ENCODE results near the gene TEAD3. TPM values are rescaled to one million over a fixed set of nuclear protein-coding genes. Genes with fewer than 3 reads are reported as not detected.

Gene TEAD3
- polyA plus RNA-seq, 1 donor from 2014 or later, result 0.10 TPM

DNA sequence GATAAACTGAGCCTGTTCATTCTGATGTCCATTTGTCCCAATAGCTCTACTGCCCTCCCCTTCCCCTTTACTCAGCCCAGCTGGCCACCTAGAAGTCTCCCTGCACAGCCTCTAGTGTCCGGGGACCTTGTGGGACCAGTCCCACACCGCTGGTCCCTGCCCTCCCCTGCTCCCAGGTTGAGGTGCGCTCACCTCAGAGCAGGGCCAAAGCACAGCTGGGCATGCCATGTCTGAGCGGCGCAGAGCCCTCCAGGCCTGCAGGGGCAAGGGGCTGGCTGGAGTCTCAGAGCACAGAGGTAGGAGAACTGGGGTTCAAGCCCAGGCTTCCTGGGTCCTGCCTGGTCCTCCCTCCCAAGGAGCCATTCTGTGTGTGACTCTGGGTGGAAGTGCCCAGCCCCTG lies 69.4 kb downstream of the TEAD3 start:
- Histone ChIP-seq H3K79me2 (replicated peaks; ENCODE audit: insufficient read depth, low read length) (no peaks in the 10 kb centered on the region), H3K4me3 (ENCODE audit: low read length) (no peak overlapping the region), H3K9me3 (ENCODE audit: low read length) (no peaks in the 10 kb centered on the region), H3F3A (ENCODE audit: insufficient read depth, low read length, poor library complexity, severe bottlenecking) (no peaks in the 10 kb centered on the region), H3K36me3 (ENCODE audit: insufficient read depth, low read length) (no peaks in the 10 kb centered on the region), H3K9me2 (ENCODE audit: insufficient read depth, low read length) (no peaks in the 10 kb centered on the region), H3K4me2 (ENCODE audit: low read length) (no peak overlapping the region), H3K9ac (ENCODE audit: low read length) (no peak overlapping the region), H4K20me1 (ENCODE audit: insufficient read depth) (no peaks in the 10 kb centered on the region), H2AFZ (ENCODE audit: low read depth, low read length) (no peak overlapping the region), H3K27ac (ENCODE audit: low read length) (no peak overlapping the region), H3K27me3 (ENCODE audit: insufficient read depth, low read depth, low read length) (no peaks in the 10 kb centered on the region)
- TF ChIP-seq RAD21 (conservative IDR thresholded peaks at IDR 0.05), result no peak
- no peak for TF ChIP-seq POLR2AphosphoS5 (IDR thresholded peaks at IDR 0.05)
- TF ChIP-seq TAF1 (IDR thresholded peaks at IDR 0.05; ENCODE audit: low read depth), result no peak
- TF ChIP-seq, protein P1, sequence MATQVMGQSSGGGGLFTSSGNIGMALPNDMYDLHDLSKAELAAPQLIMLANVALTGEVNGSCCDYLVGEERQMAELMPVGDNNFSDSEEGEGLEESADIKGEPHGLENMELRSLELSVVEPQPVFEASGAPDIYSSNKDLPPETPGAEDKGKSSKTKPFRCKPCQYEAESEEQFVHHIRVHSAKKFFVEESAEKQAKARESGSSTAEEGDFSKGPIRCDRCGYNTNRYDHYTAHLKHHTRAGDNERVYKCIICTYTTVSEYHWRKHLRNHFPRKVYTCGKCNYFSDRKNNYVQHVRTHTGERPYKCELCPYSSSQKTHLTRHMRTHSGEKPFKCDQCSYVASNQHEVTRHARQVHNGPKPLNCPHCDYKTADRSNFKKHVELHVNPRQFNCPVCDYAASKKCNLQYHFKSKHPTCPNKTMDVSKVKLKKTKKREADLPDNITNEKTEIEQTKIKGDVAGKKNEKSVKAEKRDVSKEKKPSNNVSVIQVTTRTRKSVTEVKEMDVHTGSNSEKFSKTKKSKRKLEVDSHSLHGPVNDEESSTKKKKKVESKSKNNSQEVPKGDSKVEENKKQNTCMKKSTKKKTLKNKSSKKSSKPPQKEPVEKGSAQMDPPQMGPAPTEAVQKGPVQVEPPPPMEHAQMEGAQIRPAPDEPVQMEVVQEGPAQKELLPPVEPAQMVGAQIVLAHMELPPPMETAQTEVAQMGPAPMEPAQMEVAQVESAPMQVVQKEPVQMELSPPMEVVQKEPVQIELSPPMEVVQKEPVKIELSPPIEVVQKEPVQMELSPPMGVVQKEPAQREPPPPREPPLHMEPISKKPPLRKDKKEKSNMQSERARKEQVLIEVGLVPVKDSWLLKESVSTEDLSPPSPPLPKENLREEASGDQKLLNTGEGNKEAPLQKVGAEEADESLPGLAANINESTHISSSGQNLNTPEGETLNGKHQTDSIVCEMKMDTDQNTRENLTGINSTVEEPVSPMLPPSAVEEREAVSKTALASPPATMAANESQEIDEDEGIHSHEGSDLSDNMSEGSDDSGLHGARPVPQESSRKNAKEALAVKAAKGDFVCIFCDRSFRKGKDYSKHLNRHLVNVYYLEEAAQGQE (IDR thresholded peaks at IDR 0.05; ENCODE audit: borderline replicate concordance), result no peak
- TF ChIP-seq, protein P2, sequence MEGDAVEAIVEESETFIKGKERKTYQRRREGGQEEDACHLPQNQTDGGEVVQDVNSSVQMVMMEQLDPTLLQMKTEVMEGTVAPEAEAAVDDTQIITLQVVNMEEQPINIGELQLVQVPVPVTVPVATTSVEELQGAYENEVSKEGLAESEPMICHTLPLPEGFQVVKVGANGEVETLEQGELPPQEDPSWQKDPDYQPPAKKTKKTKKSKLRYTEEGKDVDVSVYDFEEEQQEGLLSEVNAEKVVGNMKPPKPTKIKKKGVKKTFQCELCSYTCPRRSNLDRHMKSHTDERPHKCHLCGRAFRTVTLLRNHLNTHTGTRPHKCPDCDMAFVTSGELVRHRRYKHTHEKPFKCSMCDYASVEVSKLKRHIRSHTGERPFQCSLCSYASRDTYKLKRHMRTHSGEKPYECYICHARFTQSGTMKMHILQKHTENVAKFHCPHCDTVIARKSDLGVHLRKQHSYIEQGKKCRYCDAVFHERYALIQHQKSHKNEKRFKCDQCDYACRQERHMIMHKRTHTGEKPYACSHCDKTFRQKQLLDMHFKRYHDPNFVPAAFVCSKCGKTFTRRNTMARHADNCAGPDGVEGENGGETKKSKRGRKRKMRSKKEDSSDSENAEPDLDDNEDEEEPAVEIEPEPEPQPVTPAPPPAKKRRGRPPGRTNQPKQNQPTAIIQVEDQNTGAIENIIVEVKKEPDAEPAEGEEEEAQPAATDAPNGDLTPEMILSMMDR (IDR thresholded peaks at IDR 0.05; ENCODE audit: poor library complexity, severe bottlenecking), result no peak
- no peak for TF ChIP-seq SMC3 (conservative IDR thresholded peaks at IDR 0.05; ENCODE audit: poor library complexity)
- TF ChIP-seq EZH2 (IDR thresholded peaks at IDR 0.05; ENCODE audit: borderline replicate concordance, insufficient read depth, low read length, poor library complexity, severe bottlenecking), result no peak
- TF ChIP-seq EP300 (conservative IDR thresholded peaks at IDR 0.05; ENCODE audit: poor library complexity, severe bottlenecking), result no peak
- no peak for TF ChIP-seq MXI1 (conservative IDR thresholded peaks at IDR 0.05; ENCODE audit: poor library complexity, severe bottlenecking)

DNA sequence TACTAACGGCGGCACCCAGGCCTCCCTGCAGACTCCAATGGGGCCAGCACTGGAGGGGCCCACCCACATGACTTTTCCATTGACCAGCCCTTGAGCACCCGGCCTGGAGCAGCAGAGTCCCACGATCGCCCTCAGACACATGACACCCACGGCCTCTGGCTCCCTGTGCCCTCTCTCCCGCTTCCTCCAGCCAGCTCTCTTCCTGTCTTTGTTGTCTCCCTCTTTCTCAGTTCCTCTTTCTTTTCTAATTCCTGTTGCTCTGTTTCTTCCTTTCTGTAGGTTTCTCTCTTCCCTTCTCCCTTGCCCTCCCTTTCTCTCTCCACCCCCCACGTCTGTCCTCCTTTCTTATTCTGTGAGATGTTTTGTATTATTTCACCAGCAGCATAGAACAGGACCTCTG lies 70.8 kb downstream of the TEAD3 start:
- no peak overlapping the region for H3K9ac ChIP-seq (ENCODE audit: low read length)
- no peak overlapping the region for H3K4me2 ChIP-seq (ENCODE audit: low read length)
- H3K9me3 ChIP-seq (ENCODE audit: low read length), result no peaks in the 10 kb centered on the region
- H3F3A ChIP-seq (ENCODE audit: insufficient read depth, low read length, poor library complexity, severe bottlenecking), result no peaks in the 10 kb centered on the region
- H3K27ac ChIP-seq (ENCODE audit: low read length), result no peak overlapping the region
- H3K9me2 ChIP-seq (ENCODE audit: insufficient read depth, low read length), result no peaks in the 10 kb centered on the region
- H3K36me3 ChIP-seq (ENCODE audit: insufficient read depth, low read length), result no peaks in the 10 kb centered on the region
- no peak overlapping the region for H3K4me3 ChIP-seq (ENCODE audit: low read length)
- no peak overlapping the region for H2AFZ ChIP-seq (ENCODE audit: low read depth, low read length)
- H4K20me1 ChIP-seq (ENCODE audit: insufficient read depth), result no peaks in the 10 kb centered on the region
- TF ChIP-seq, protein P2 (IDR thresholded peaks at IDR 0.05; ENCODE audit: poor library complexity, severe bottlenecking), result no peak
- TF ChIP-seq MXI1 (conservative IDR thresholded peaks at IDR 0.05; ENCODE audit: poor library complexity, severe bottlenecking) (no peak), RAD21 (conservative IDR thresholded peaks at IDR 0.05) (no peak), TAF1 (IDR thresholded peaks at IDR 0.05; ENCODE audit: low read depth) (no peak), SMC3 (conservative IDR thresholded peaks at IDR 0.05; ENCODE audit: poor library complexity) (no peak), EZH2 (IDR thresholded peaks at IDR 0.05; ENCODE audit: borderline replicate concordance, insufficient read depth, low read length, poor library complexity, severe bottlenecking) (no peak), POLR2AphosphoS5 (IDR thresholded peaks at IDR 0.05) (no peak), EP300 (conservative IDR thresholded peaks at IDR 0.05; ENCODE audit: poor library complexity, severe bottlenecking) (no peak)
- TF ChIP-seq, protein P1 (IDR thresholded peaks at IDR 0.05; ENCODE audit: borderline replicate concordance), result no peak
- H3K79me2 ChIP-seq (replicated peaks; ENCODE audit: insufficient read depth, low read length), result no peaks in the 10 kb centered on the region
- no peaks in the 10 kb centered on the region for H3K27me3 ChIP-seq (ENCODE audit: insufficient read depth, low read depth, low read length)

Data from neural cell (in vitro differentiated cells).